Nephron progenitor cell (in vitro differentiated cells): ENCODE measurements around the gene SH3BGR.
A peak's percentile ranks its signal among the peaks of the same experiment; 100 is the strongest.

Experiments used
- DNase-seq: peaks from one replicate; pipeline ENCODE4 v3.0.0; 2021
- H3K27ac Mint-ChIP-seq: 2 replicates; pipeline ENCODE4 v1.8.0; 2021; ENCODE audit warnings: mild to moderate bottlenecking, moderate library complexity, mixed read lengths
- H3K27me3 Mint-ChIP-seq: 2 replicates; pipeline ENCODE4 v1.8.0; 2021; ENCODE audit warnings: mild to moderate bottlenecking, low read depth, mixed read lengths; ENCODE audit not compliant: poor library complexity
- H3K36me3 Mint-ChIP-seq: 2 replicates; pipeline ENCODE4 v1.8.0; 2021; ENCODE audit warnings: low read depth, mixed read lengths
- H3K4me1 Mint-ChIP-seq: 2 replicates; pipeline ENCODE4 v1.8.0; 2021; ENCODE audit warnings: mixed read lengths
- H3K4me3 Mint-ChIP-seq: 2 replicates; pipeline ENCODE4 v1.8.0; 2021; ENCODE audit warnings: mild to moderate bottlenecking, moderate library complexity, mixed read lengths
- H3K9me3 Mint-ChIP-seq: 2 replicates; pipeline ENCODE4 v1.8.0; 2021; ENCODE audit warnings: mild to moderate bottlenecking, moderate library complexity, mixed read lengths
- CTCF ChIP-seq: fragments of 200-600 bp; sonication (generic); IDR thresholded peaks from 2 replicates; pipeline ENCODE4 v1.5.0; 2021; ENCODE audit warnings: antibody characterized with exemption

Gene SH3BGR

DNA sequence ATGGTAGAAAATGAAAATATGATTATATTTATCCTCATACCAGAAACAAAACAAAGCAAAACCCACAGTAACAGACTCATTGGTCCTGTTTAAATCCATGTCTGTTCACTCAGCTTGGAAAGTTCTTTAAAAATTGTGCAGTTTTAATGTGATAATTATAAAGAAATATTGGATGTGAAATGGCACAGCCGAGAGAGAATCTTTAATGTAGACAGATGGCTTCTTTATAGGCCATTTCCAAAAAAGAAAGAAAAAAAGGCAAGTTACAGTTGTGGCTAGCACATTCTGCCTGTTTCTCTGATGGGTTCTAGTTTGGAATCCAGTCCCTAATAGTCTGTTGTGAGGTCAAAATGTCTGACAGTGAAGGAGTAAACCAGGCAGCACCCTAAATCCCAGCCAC, 62.0 kb downstream of the SH3BGR start:
- peaks cover 5% of the 10 kb centered on the region for H3K27me3 Mint-ChIP-seq
- no peak for TF ChIP-seq CTCF
- peaks cover 20% of the 10 kb centered on the region for H3K4me1 Mint-ChIP-seq
- no peak overlapping the region for H3K27ac Mint-ChIP-seq
- peaks cover 7% of the 10 kb centered on the region for H3K36me3 Mint-ChIP-seq
- H3K9me3 Mint-ChIP-seq = no peaks in the 10 kb centered on the region
- H3K4me3 Mint-ChIP-seq = no peak overlapping the region
- DNase-seq = no peak

DNA sequence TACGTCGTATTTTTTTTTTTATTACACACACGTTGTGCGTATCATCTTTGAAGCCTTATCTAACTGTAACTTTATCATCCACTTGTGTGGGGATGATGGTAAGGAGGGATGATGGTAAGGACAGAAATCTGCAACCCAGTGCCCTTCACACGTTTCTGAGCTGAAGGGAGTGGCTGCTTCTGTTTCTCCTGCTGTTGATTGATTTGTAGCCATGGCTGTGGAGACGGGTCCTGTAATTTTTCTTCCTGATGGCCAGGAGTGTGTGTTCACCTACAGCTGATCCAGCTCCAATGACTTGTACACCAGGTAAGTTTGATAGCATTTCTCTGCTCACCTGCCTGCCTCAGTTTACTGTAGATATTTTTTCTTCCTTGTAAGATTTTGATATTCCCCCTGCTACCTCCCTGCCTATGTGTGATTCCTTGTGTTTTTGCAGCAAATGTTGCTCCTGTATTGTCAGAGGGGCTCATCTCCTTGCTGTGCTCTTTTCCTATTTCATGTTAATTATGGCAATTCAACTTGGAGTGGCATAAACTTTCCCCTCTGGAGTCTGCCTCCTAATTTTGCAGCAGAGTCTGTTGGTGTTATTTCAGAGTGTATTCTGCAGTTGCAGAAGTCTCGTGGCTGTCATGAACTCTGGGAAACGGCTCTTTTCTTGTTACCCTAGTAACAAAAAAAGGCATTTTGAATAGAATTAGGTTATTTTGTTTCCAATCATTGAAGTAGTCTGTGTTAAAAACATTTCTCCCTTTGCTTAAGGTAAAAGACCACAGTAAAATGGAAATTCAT, 64.1 kb downstream of the SH3BGR start:
- no peak for TF ChIP-seq CTCF
- Mint-ChIP-seq H3K4me3 (no peak overlapping the region), H3K27me3 (peaks cover 5% of the 10 kb centered on the region), H3K27ac (no peak overlapping the region), H3K36me3 (no peaks in the 10 kb centered on the region), H3K4me1 (peaks cover 29% of the 10 kb centered on the region), H3K9me3 (no peaks in the 10 kb centered on the region)
- no peak for DNase-seq

DNA sequence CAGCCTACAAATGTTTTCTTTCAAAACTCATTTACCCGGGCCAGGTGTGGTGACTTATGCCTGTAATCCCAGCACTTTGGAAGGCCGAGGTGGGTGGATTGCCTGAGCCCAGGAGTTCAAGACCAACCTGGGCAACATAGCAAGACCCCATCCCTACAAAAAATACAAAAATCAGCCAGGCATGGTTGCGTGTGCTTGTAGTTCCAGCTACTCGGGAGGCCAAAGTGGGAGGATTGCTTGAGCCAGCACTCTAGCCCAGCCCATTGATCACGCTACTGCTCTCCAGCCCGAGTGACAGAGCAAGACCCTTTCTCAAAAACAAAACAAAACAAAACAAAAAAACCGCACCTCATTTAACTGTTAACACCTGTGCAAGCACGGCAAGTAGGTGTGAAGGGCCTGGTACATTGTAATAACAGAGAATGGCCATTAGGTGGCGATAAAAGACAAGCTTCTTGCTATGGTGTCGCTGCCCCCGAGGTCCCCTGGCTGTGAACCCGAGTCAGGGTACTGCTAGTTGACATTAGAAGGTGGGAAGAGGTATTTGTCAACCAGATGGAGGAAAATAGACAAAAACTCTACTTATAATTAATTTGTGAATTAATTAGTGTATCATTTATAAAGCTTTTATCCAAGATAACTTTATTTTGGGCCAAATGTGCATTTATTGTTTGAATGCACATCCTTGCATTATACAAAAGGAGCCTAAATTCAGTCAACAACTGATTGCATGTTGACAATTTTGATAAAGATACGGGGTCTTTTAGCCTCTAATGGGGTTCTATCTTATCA, 66.5 kb downstream of the SH3BGR start:
- Mint-ChIP-seq H3K9me3 (no peaks in the 10 kb centered on the region), H3K4me3 (no peak overlapping the region), H3K36me3 (no peaks in the 10 kb centered on the region), H3K27me3 (no peaks in the 10 kb centered on the region), H3K27ac (no peak overlapping the region), H3K4me1 (peaks cover 27% of the 10 kb centered on the region)
- TF ChIP-seq CTCF = peak; percentile 93
- peak; percentile 68 for DNase-seq

GRCh38 chr21:39518847-39519210, 67.1 kb downstream of the SH3BGR start:
- H3K9me3 Mint-ChIP-seq = no peaks in the 10 kb centered on the region
- H3K36me3 Mint-ChIP-seq = no peaks in the 10 kb centered on the region
- no peaks in the 10 kb centered on the region for H3K27me3 Mint-ChIP-seq
- H3K4me1 Mint-ChIP-seq = peaks cover 33% of the 10 kb centered on the region
- H3K4me3 Mint-ChIP-seq = no peak overlapping the region
- DNase-seq = no peak
- H3K27ac Mint-ChIP-seq = no peak overlapping the region
- no peak for TF ChIP-seq CTCF

DNA sequence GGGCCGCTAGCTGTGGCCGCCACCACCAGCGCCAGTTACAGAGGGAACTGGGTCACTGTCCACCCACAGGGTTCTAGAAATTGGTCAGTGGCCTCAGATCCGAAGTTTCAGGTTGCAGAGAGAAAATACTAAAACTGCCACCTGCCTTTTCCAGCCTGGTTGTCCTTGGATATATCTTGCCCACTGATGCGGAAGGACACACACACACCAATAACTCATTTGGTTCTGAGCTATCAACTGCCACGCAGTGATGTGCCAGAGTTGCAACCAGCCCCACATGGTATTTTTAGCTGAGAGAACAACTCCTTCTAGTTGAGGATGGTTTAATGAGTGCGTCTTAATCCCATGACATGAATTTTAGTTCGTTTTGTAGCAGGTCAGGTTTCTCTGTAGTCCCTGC, 68.1 kb downstream of the SH3BGR start:
- no peak for TF ChIP-seq CTCF
- H3K9me3 Mint-ChIP-seq = no peaks in the 10 kb centered on the region
- H3K36me3 Mint-ChIP-seq = no peaks in the 10 kb centered on the region
- H3K27ac Mint-ChIP-seq = no peak overlapping the region
- no peaks in the 10 kb centered on the region for H3K27me3 Mint-ChIP-seq
- peaks cover 40% of the 10 kb centered on the region for H3K4me1 Mint-ChIP-seq
- no peak overlapping the region for H3K4me3 Mint-ChIP-seq
- DNase-seq = no peak

GRCh38 chr21:39523399-39523798, 71.6 kb downstream of the SH3BGR start:
- Mint-ChIP-seq H3K36me3 (no peaks in the 10 kb centered on the region), H3K27me3 (no peaks in the 10 kb centered on the region), H3K27ac (no peak overlapping the region), H3K4me1 (peaks cover 44% of the 10 kb centered on the region), H3K4me3 (no peak overlapping the region), H3K9me3 (no peaks in the 10 kb centered on the region)
- TF ChIP-seq CTCF = no peak
- no peak for DNase-seq
